Measurements from ENCODE around the gene E2F1.
A peak's percentile ranks its signal among the peaks of the same experiment; 100 is the strongest.

Gene E2F1

GRCh38 chr20:33731693-33732165 lies 45.5 kb upstream of the E2F1 start, which contains the start of gene ZNF341:
Gene ZNF341 (plus strand): TSS chr20:33731996. CDS start chr20:33732022, 26 bp downstream.
- Histone ChIP-seq H3K4me2 (ENCODE audit: low read length) (peak within 1 kb of the TSS; percentile 95), H3K27me3 (ENCODE audit: control insufficient read depth, low read length) (no peaks in the 10 kb centered on the region), H3K36me3 (ENCODE audit: control insufficient read depth, low read length) (no peaks in the 10 kb centered on the region), H4K20me1 (ENCODE audit: control insufficient read depth, insufficient read depth, low read depth, low read length) (no peaks in the 10 kb centered on the region), H3K4me3 (ENCODE audit: low read length) (peak within 1 kb of the TSS; percentile 82), H3K9me3 (ENCODE audit: control insufficient read depth, insufficient read depth, low read length) (peaks cover 7% of the 10 kb centered on the region; the same call in 1 of the 2 replicates), H3K27ac (ENCODE audit: low read depth, low read length) (peak within 1 kb of the TSS; percentile 92), H3K9me2 (replicated peaks; ENCODE audit: control insufficient read depth, low read length) (no peaks in the 10 kb centered on the region), H3K4me1 (ENCODE audit: control insufficient read depth, low read length) (peaks cover 27% of the 10 kb centered on the region), H3F3A (ENCODE audit: control insufficient read depth, insufficient read depth) (peaks cover 22% of the 10 kb centered on the region), H3K79me2 (ENCODE audit: control insufficient read depth, low read length) (no peaks in the 10 kb centered on the region)
- no peak for TF ChIP-seq EZH2phosphoT487 (IDR thresholded peaks at IDR 0.05; ENCODE audit: borderline replicate concordance, low read length)
- TF ChIP-seq CTCF (IDR thresholded peaks at IDR 0.05; ENCODE audit: low read depth, low read length, poor library complexity, severe bottlenecking) = peak; percentile 82

GRCh38 chr20:33730946-33731692 lies 44.9 kb upstream of the E2F1 start:
- H3K27me3 ChIP-seq (ENCODE audit: control insufficient read depth, low read length) = no peaks in the 10 kb centered on the region
- H4K20me1 ChIP-seq (ENCODE audit: control insufficient read depth, insufficient read depth, low read depth, low read length) = no peaks in the 10 kb centered on the region
- TF ChIP-seq EZH2phosphoT487 (IDR thresholded peaks at IDR 0.05; ENCODE audit: borderline replicate concordance, low read length) = no peak
- no peak for TF ChIP-seq CTCF (IDR thresholded peaks at IDR 0.05; ENCODE audit: low read depth, low read length, poor library complexity, severe bottlenecking)
- H3F3A ChIP-seq (ENCODE audit: control insufficient read depth, insufficient read depth) = peaks cover 22% of the 10 kb centered on the region
- H3K4me3 ChIP-seq (ENCODE audit: low read length) = peak overlapping the region; percentile 71
- no peaks in the 10 kb centered on the region for H3K36me3 ChIP-seq (ENCODE audit: control insufficient read depth, low read length)
- no peaks in the 10 kb centered on the region for H3K9me2 ChIP-seq (replicated peaks; ENCODE audit: control insufficient read depth, low read length)
- H3K4me2 ChIP-seq (ENCODE audit: low read length) = peak overlapping the region; percentile 74
- peaks cover 1% of the 10 kb centered on the region; the same call in 1 of the 2 replicates for H3K9me3 ChIP-seq (ENCODE audit: control insufficient read depth, insufficient read depth, low read length)
- peak overlapping the region; percentile 23; the same call in 1 of the 2 replicates for H3K27ac ChIP-seq (ENCODE audit: low read depth, low read length)
- H3K79me2 ChIP-seq (ENCODE audit: control insufficient read depth, low read length) = no peaks in the 10 kb centered on the region
- H3K4me1 ChIP-seq (ENCODE audit: control insufficient read depth, low read length) = peaks cover 27% of the 10 kb centered on the region

GRCh38 chr20:33729101-33729500 lies 42.9 kb upstream of the E2F1 start:
- no peak overlapping the region for H3K27ac ChIP-seq (ENCODE audit: low read depth, low read length)
- no peaks in the 10 kb centered on the region for H3K79me2 ChIP-seq (ENCODE audit: control insufficient read depth, low read length)
- H3K4me1 ChIP-seq (ENCODE audit: control insufficient read depth, low read length) = peaks cover 22% of the 10 kb centered on the region
- peaks cover 17% of the 10 kb centered on the region for H3F3A ChIP-seq (ENCODE audit: control insufficient read depth, insufficient read depth)
- no peak overlapping the region for H3K4me2 ChIP-seq (ENCODE audit: low read length)
- no peak overlapping the region for H3K4me3 ChIP-seq (ENCODE audit: low read length)
- H3K9me3 ChIP-seq (ENCODE audit: control insufficient read depth, insufficient read depth, low read length) = no peaks in the 10 kb centered on the region
- no peak for TF ChIP-seq EZH2phosphoT487 (IDR thresholded peaks at IDR 0.05; ENCODE audit: borderline replicate concordance, low read length)
- TF ChIP-seq CTCF (IDR thresholded peaks at IDR 0.05; ENCODE audit: low read depth, low read length, poor library complexity, severe bottlenecking) = no peak
- no peaks in the 10 kb centered on the region for H3K36me3 ChIP-seq (ENCODE audit: control insufficient read depth, low read length)
- no peaks in the 10 kb centered on the region for H4K20me1 ChIP-seq (ENCODE audit: control insufficient read depth, insufficient read depth, low read depth, low read length)
- no peaks in the 10 kb centered on the region for H3K9me2 ChIP-seq (replicated peaks; ENCODE audit: control insufficient read depth, low read length)
- no peaks in the 10 kb centered on the region for H3K27me3 ChIP-seq (ENCODE audit: control insufficient read depth, low read length)

Data from DOHH2 (cell line).